ENCODE measurements around the gene ACTR1A. TPM values are rescaled to one million over a fixed set of nuclear protein-coding genes. Genes with fewer than 3 reads are reported as not detected.
A peak's percentile ranks its signal among the peaks of the same experiment; 100 is the strongest.

Gene ACTR1A
- total RNA-seq, 1 experiment from 2014 or later: 93.6 TPM

DNA sequence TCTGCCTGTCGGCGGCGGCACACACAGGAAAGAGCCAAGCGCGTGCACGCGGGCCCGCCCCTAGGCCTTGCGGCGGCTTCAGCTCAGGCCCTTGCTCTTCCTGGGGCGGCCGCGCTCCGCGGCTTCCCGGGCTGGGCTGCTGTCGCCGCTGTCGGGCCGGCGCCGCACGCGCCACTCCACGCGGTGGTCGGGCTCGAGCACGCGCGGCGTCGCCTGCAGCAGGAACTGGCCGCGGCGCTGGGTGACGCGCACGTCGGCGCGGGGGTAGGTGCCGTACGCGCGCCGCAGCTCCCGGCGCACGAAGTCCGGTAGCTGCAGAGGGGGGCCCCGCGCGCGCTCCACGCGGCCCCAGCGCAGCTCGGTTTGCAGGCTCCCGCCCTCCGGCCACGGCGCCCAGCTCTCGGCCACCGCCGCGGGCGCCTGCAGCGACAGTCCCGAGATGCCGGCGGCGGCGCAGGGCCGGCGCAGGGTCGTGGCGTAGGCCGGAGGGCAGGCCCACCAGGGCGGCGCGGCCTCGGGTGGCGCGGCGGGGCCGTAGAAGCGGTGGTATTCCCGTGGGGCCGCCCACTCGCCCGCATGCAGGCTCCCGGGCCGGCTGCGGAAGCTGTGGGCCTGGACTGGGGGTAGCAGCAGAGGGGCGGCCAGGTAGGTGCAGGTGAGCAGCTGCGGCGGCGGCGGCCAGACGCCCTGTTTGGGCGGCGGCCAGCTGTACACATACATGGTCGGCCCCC is 52.0 kb downstream of the ACTR1A start (continued):
- TF ChIP-seq HMGXB4 (CRISPR knock-in tag; IDR thresholded peaks at IDR 0.05): peak; percentile 83
- peak; percentile 65; the same call in 1 of the 2 replicates for TF ChIP-seq JUN (CRISPR knock-in tag; IDR thresholded peaks at IDR 0.05)
- TF ChIP-seq USF2 (CRISPR knock-in tag; IDR thresholded peaks at IDR 0.05): peak; percentile 52
- TF ChIP-seq E2F4 (CRISPR knock-in tag; IDR thresholded peaks at IDR 0.05; ENCODE audit: borderline replicate concordance, low read depth): 0 out of 2 replicates have a peak, but pooled peaks have one; percentile 10

- TF ChIP-seq SMAD3 (CRISPR knock-in tag; IDR thresholded peaks at IDR 0.05; ENCODE audit: borderline replicate concordance) (peak; percentile 80; the same call in 1 of the 2 replicates), TEAD4 (CRISPR knock-in tag; IDR thresholded peaks at IDR 0.05) (no peak)
- no peak for ATAC-seq
- Mint-ChIP-seq H3K4me3 (peak overlapping the region; percentile 93), H3K27me3 (ENCODE audit: low read depth) (no peaks in the 10 kb centered on the region), H3K36me3 (peaks cover 9% of the 10 kb centered on the region), H3K9me3 (no peaks in the 10 kb centered on the region), H3K4me1 (peaks cover 36% of the 10 kb centered on the region), H3K27ac (peak overlapping the region; percentile 83)
- DNase-seq (ENCODE audit: low spot score): no peak
- CTCF ChIA-PET: interaction anchor here (0.6 to 4.0 kb wide), 16 partner anchors 12 to 218 kb away, joined by 3 to 40 read pairs (median 8); partner anchors contain the start of genes FBXL15 and NFKB2
- POLR2A ChIA-PET: interaction anchor here (0.7 to 3.1 kb wide), 9 partner anchors 11 to 104 kb away, joined by 3 to 37 read pairs (median 5); partner anchors contain the start of genes CUEDC2, FBXL15 and PSD
Observed at GRCh38 chr10:102450124-102450373, 52.5 kb downstream of the ACTR1A start.

- H3K4me1 Mint-ChIP-seq: peaks cover 31% of the 10 kb centered on the region
- H3K27me3 Mint-ChIP-seq (ENCODE audit: low read depth): no peaks in the 10 kb centered on the region
- CTCF ChIA-PET: interaction anchor here (0.6 to 4.0 kb wide), 11 partner anchors 14 to 488 kb away, joined by 3 to 40 read pairs (median 10); partner anchors contain the start of genes FBXL15 and NFKB2
- H3K27ac Mint-ChIP-seq: peak overlapping the region; percentile 83
- DNase-seq (ENCODE audit: low spot score) (peak; percentile 83), ATAC-seq (peak; percentile 83)
- peak overlapping the region; percentile 93 for H3K4me3 Mint-ChIP-seq
- peaks cover 9% of the 10 kb centered on the region for H3K36me3 Mint-ChIP-seq
- no peaks in the 10 kb centered on the region for H3K9me3 Mint-ChIP-seq
- POLR2A ChIA-PET: interaction anchor here (0.7 to 3.1 kb wide), 6 partner anchors 11 to 50 kb away, joined by 5 to 37 read pairs (median 10); partner anchors contain the start of genes CUEDC2 and FBXL15
- no peak for TF ChIP-seq E2F1 (CRISPR knock-in tag; IDR thresholded peaks at IDR 0.05)
- TF ChIP-seq, protein P1, sequence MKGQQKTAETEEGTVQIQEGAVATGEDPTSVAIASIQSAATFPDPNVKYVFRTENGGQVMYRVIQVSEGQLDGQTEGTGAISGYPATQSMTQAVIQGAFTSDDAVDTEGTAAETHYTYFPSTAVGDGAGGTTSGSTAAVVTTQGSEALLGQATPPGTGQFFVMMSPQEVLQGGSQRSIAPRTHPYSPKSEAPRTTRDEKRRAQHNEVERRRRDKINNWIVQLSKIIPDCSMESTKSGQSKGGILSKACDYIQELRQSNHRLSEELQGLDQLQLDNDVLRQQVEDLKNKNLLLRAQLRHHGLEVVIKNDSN (CRISPR knock-in tag; IDR thresholded peaks at IDR 0.05): 0 out of 2 replicates have a peak, but pooled peaks have one; percentile 18
Observed at GRCh38 chr10:102449321-102450123, 53.0 kb downstream of the ACTR1A start.

DNA sequence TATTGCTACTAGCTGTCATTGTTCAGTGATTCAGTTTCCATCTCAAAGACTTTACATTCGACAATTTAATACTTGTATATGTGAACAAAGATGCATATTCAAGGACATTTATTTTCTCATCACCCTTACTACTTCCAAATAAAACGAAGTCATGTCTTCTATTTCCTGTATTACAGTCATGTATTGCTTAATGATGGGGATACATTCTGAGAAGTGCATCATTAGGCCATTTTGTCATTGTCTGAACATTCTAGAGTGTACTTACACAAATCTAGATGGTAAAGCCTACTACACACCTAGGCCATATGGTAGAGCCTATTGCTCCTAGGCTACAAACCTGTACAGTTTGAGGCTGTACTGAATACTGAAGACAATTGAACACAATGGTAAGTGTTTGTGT is 57.7 kb downstream of the ACTR1A start:
- POLR2A ChIA-PET: no interaction called here
- no peak overlapping the region for H3K4me3 Mint-ChIP-seq
- H3K9me3 Mint-ChIP-seq: no peaks in the 10 kb centered on the region
- no peak overlapping the region for H3K27ac Mint-ChIP-seq
- TF ChIP-seq, protein P2, sequence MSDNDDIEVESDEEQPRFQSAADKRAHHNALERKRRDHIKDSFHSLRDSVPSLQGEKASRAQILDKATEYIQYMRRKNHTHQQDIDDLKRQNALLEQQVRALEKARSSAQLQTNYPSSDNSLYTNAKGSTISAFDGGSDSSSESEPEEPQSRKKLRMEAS (CRISPR knock-in tag; IDR thresholded peaks at IDR 0.05): no peak
- TF ChIP-seq SMAD4 (CRISPR knock-in tag; IDR thresholded peaks at IDR 0.05) (no peak), SMAD3 (CRISPR knock-in tag; IDR thresholded peaks at IDR 0.05; ENCODE audit: borderline replicate concordance) (no peak), RELA (CRISPR knock-in tag; IDR thresholded peaks at IDR 0.05; ENCODE audit: borderline replicate concordance) (no peak), HMGXB4 (CRISPR knock-in tag; IDR thresholded peaks at IDR 0.05) (no peak), ATF1 (CRISPR knock-in tag; IDR thresholded peaks at IDR 0.05) (no peak), ATF3 (CRISPR knock-in tag; conservative IDR thresholded peaks at IDR 0.05) (no peak), TP53 (CRISPR knock-in tag; IDR thresholded peaks at IDR 0.05) (no peak), ZNF232 (CRISPR knock-in tag; IDR thresholded peaks at IDR 0.05) (no peak), CREB1 (CRISPR knock-in tag; IDR thresholded peaks at IDR 0.05) (no peak)
- CTCF ChIA-PET: no interaction called here
- peaks cover 5% of the 10 kb centered on the region for H3K27me3 Mint-ChIP-seq (ENCODE audit: low read depth)
- H3K4me1 Mint-ChIP-seq: peaks cover 8% of the 10 kb centered on the region
- DNase-seq (ENCODE audit: low spot score) (no peak), ATAC-seq (no peak)
- no peaks in the 10 kb centered on the region for H3K36me3 Mint-ChIP-seq
